ENCODE measurements around the gene ATP6V1G1. TPM values are rescaled to one million over a fixed set of nuclear protein-coding genes. Genes with fewer than 3 reads are reported as not detected.

Gene ATP6V1G1
- total RNA-seq, 1 experiment from 2014 or later: 61.1 TPM

- DNase-seq (ENCODE audit: low spot score): no peak
Observed at GRCh38 chr9:114612272-114612923, 24.8 kb downstream of the ATP6V1G1 start.

GRCh38 chr9:114613087-114613486 is 25.5 kb downstream of the ATP6V1G1 start:
- DNase-seq (ENCODE audit: low spot score): no peak

- no peak for DNase-seq (ENCODE audit: low spot score)
Observed at GRCh38 chr9:114613919-114614318, 26.4 kb downstream of the ATP6V1G1 start.

- DNase-seq (ENCODE audit: low spot score): no peak
Observed at GRCh38 chr9:114614373-114614772, 26.8 kb downstream of the ATP6V1G1 start.

- DNase-seq (ENCODE audit: low spot score): no peak
Observed at GRCh38 chr9:114616684-114617520, 29.3 kb downstream of the ATP6V1G1 start.

- no peak for DNase-seq (ENCODE audit: low spot score)
Observed at GRCh38 chr9:114619191-114619761, 31.7 kb downstream of the ATP6V1G1 start.

GRCh38 chr9:114621561-114621960 is 34.0 kb downstream of the ATP6V1G1 start:
- no peak for DNase-seq (ENCODE audit: low spot score)

GRCh38 chr9:114621975-114622609 is 34.5 kb downstream of the ATP6V1G1 start:
- DNase-seq (ENCODE audit: low spot score): no peak

GRCh38 chr9:114624677-114625076 is 37.1 kb downstream of the ATP6V1G1 start:
- no peak for DNase-seq (ENCODE audit: low spot score)

GRCh38 chr9:114626415-114627020 is 38.9 kb downstream of the ATP6V1G1 start:
- DNase-seq (ENCODE audit: low spot score): no peak

- no peak for DNase-seq (ENCODE audit: low spot score)
Observed at GRCh38 chr9:114627553-114627952, 40.0 kb downstream of the ATP6V1G1 start.

GRCh38 chr9:114629563-114630090 is 42.1 kb downstream of the ATP6V1G1 start:
- DNase-seq (ENCODE audit: low spot score): no peak

- DNase-seq (ENCODE audit: low spot score): no peak
Observed at GRCh38 chr9:114631166-114631565, 43.6 kb downstream of the ATP6V1G1 start.

GRCh38 chr9:114633438-114634089 is 46.0 kb downstream of the ATP6V1G1 start:
- DNase-seq (ENCODE audit: low spot score): no peak

- no peak for DNase-seq (ENCODE audit: low spot score)
Observed at GRCh38 chr9:114634387-114634786, 46.8 kb downstream of the ATP6V1G1 start.

- no peak for DNase-seq (ENCODE audit: low spot score)
Observed at GRCh38 chr9:114638404-114638803, 50.8 kb downstream of the ATP6V1G1 start.

GRCh38 chr9:114641967-114642366 is 54.4 kb downstream of the ATP6V1G1 start:
- DNase-seq (ENCODE audit: low spot score): no peak

- no peak for DNase-seq (ENCODE audit: low spot score)
Observed at GRCh38 chr9:114643001-114643400, 55.4 kb downstream of the ATP6V1G1 start.

- no peak for DNase-seq (ENCODE audit: low spot score)
Observed at GRCh38 chr9:114643896-114644295, 56.3 kb downstream of the ATP6V1G1 start.
